GM19395 (cell line): ENCODE data around the gene CALN1.
"Not testable (repeated sequence)": the region's sequence is repeated elsewhere in the genome, so short reads cannot be mapped to it uniquely, and the experiment has no call there.

Experiments used
- ATAC-seq: cut with Tn5 transposase; IDR thresholded peaks from one replicate; pipeline ENCODE4 v1.9.1; 2021; ENCODE audit warnings: mild to moderate bottlenecking, moderate library complexity; ENCODE audit not compliant: unreplicated experiment

CALN1 gene

GRCh38 chr7:72101444-72101843, 310.7 kb downstream of the CALN1 start:
- no peak for ATAC-seq

GRCh38 chr7:72099784-72100183, 312.4 kb downstream of the CALN1 start:
- ATAC-seq = no peak

- ATAC-seq = no peak
Measured at GRCh38 chr7:72098807-72099580, 313.1 kb downstream of the CALN1 start.

- ATAC-seq = no peak
Measured at GRCh38 chr7:72097226-72097625, 314.9 kb downstream of the CALN1 start.

GRCh38 chr7:72092769-72093168, 319.4 kb downstream of the CALN1 start:
- ATAC-seq = no peak

GRCh38 chr7:72087926-72088325, 324.2 kb downstream of the CALN1 start:
- no peak for ATAC-seq

- no peak for ATAC-seq
Measured at GRCh38 chr7:72080865-72081510, 331.1 kb downstream of the CALN1 start.

GRCh38 chr7:72080341-72080766, 331.8 kb downstream of the CALN1 start:
- ATAC-seq = no peak

- no peak for ATAC-seq
Measured at GRCh38 chr7:72078856-72079255, 333.3 kb downstream of the CALN1 start.

- no peak for ATAC-seq
Measured at GRCh38 chr7:72078301-72078700, 333.8 kb downstream of the CALN1 start.

GRCh38 chr7:72077786-72078185, 334.4 kb downstream of the CALN1 start:
- ATAC-seq = no peak

- ATAC-seq = no peak
Measured at GRCh38 chr7:72072901-72073300, 339.2 kb downstream of the CALN1 start.

GRCh38 chr7:72069263-72069662, 342.9 kb downstream of the CALN1 start:
- ATAC-seq = no peak

GRCh38 chr7:72065764-72066163, 346.4 kb downstream of the CALN1 start:
- not testable (repeated sequence) for ATAC-seq

- ATAC-seq = no peak
Measured at GRCh38 chr7:72064916-72065315, 347.2 kb downstream of the CALN1 start.

- no peak for ATAC-seq
Measured at GRCh38 chr7:72063330-72063729, 348.8 kb downstream of the CALN1 start.

GRCh38 chr7:72062666-72063065, 349.5 kb downstream of the CALN1 start:
- ATAC-seq = no peak

- ATAC-seq = no peak
Measured at GRCh38 chr7:72059925-72060324, 352.2 kb downstream of the CALN1 start.

GRCh38 chr7:72058579-72058978, 353.6 kb downstream of the CALN1 start:
- no peak for ATAC-seq

GRCh38 chr7:72057796-72058195, 354.3 kb downstream of the CALN1 start:
- ATAC-seq = no peak

GRCh38 chr7:72057231-72057630, 354.9 kb downstream of the CALN1 start:
- ATAC-seq = no peak

- ATAC-seq = no peak
Measured at GRCh38 chr7:72055426-72055825, 356.7 kb downstream of the CALN1 start.
